GM23338 (cell line): ENCODE results near the gene TTC39B. TPM values are rescaled to one million over a fixed set of nuclear protein-coding genes. Genes with fewer than 3 reads are reported as not detected.

Experiments used
- ATAC-seq: fragments of 200-7000 bp; cut with Tn5 transposase; 3 replicates; pipeline ENCODE4 v1.9.1; 2020
- DNase-seq: peaks from one replicate; pipeline ENCODE4 v3.0.0-alpha.2; 2015; ENCODE audit warnings: low spot score
- H2AFZ ChIP-seq: fragments of 200-600 bp; sonication (generic); 2 replicates; pipeline ENCODE4 v1.8.0; 2016; ENCODE audit warnings: antibody characterized with exemption, mild to moderate bottlenecking, moderate library complexity
- H3F3A ChIP-seq: fragments of 200-600 bp; sonication (generic); replicated peaks from 2 replicates; pipeline ENCODE4 v1.8.0; 2017; ENCODE audit warnings: antibody characterized with exemption, mixed run types, low read depth
- H3K27ac ChIP-seq: fragments of 200-600 bp; sonication (generic); 2 replicates; pipeline ENCODE4 v1.6.1; 2016; ENCODE audit warnings: low read depth
- H3K27me3 ChIP-seq: fragments of 200-600 bp; sonication (generic); 2 replicates; pipeline ENCODE4 v1.8.0; 2016; ENCODE audit warnings: mild to moderate bottlenecking, mixed run types, moderate library complexity; ENCODE audit not compliant: insufficient read depth
- H3K36me3 ChIP-seq: fragments of 200-600 bp; sonication (generic); 2 replicates; pipeline ENCODE4 v1.8.0; 2016; ENCODE audit warnings: mild to moderate bottlenecking; ENCODE audit not compliant: insufficient read depth
- H3K4me1 ChIP-seq: fragments of 200-600 bp; sonication (generic); 2 replicates; pipeline ENCODE4 v1.8.0; 2016; ENCODE audit warnings: mild to moderate bottlenecking, moderate library complexity; ENCODE audit not compliant: insufficient read depth
- H3K4me2 ChIP-seq: fragments of 200-600 bp; sonication (generic); 2 replicates; pipeline ENCODE4 v1.7.1; 2017; ENCODE audit warnings: mixed run types
- H3K4me3 ChIP-seq: fragments of 200-600 bp; sonication (generic); 2 replicates; pipeline ENCODE4 v1.6.1; 2016; ENCODE audit warnings: mixed run types
- H3K79me2 ChIP-seq: fragments of 200-600 bp; sonication (generic); replicated peaks from 2 replicates; pipeline ENCODE4 v1.8.0; 2017; ENCODE audit warnings: mild to moderate bottlenecking; ENCODE audit not compliant: insufficient read depth
- H3K9me2 ChIP-seq: fragments of 200-600 bp; sonication (generic); 2 replicates; pipeline ENCODE4 v1.8.0; 2017; ENCODE audit not compliant: insufficient read depth
- H4K20me1 ChIP-seq: fragments of 200-600 bp; sonication (generic); replicated peaks from 2 replicates; pipeline ENCODE4 v1.8.0; 2017; ENCODE audit warnings: mild to moderate bottlenecking; ENCODE audit not compliant: insufficient read depth
- H3K27ac Mint-ChIP-seq: 2 replicates; pipeline ENCODE4 v1.8.0; 2020; ENCODE audit warnings: inconsistent platforms, mild to moderate bottlenecking, moderate library complexity, mixed read lengths
- H3K27me3 Mint-ChIP-seq: 3 replicates; pipeline ENCODE4 v1.8.0; 2022; ENCODE audit warnings: low read depth, mild to moderate bottlenecking, moderate library complexity, mixed read lengths, inconsistent platforms; ENCODE audit not compliant: insufficient read depth, poor library complexity
- H3K36me3 Mint-ChIP-seq: 3 replicates; pipeline ENCODE4 v1.8.0; 2021; ENCODE audit warnings: low read depth, mild to moderate bottlenecking, inconsistent platforms, moderate library complexity, mixed read lengths
- H3K4me1 Mint-ChIP-seq: 3 replicates; pipeline ENCODE4 v1.8.0; 2020; ENCODE audit warnings: mild to moderate bottlenecking, inconsistent platforms, mixed read lengths
- H3K4me3 Mint-ChIP-seq: 3 replicates; pipeline ENCODE4 v1.8.0; 2021; ENCODE audit warnings: moderate library complexity, mild to moderate bottlenecking, inconsistent platforms, mixed read lengths
- H3K9me3 Mint-ChIP-seq: 3 replicates; pipeline ENCODE4 v1.8.0; 2020; ENCODE audit warnings: moderate library complexity, mild to moderate bottlenecking, inconsistent platforms, mixed read lengths
- CREB1 ChIP-seq: fragments of 250-450 bp; sonication (Bioruptor Pico); IDR thresholded peaks from 2 replicates; pipeline ENCODE4 v1.5.0; 2020; ENCODE audit warnings: low read depth, mild to moderate bottlenecking, moderate library complexity
- EZH2 ChIP-seq: fragments of 200-600 bp; sonication (generic); IDR thresholded peaks from one replicate; pipeline ENCODE4 v1.8.0; 2017; ENCODE audit warnings: antibody characterized with exemption, mild to moderate bottlenecking, low read depth; ENCODE audit not compliant: unreplicated experiment
- EZH2phosphoT487 ChIP-seq: fragments of 200-600 bp; sonication (generic); IDR thresholded peaks from one replicate; pipeline ENCODE4 v1.8.1; 2018; ENCODE audit warnings: antibody characterized with exemption; ENCODE audit not compliant: unreplicated experiment
- JUNB ChIP-seq: IDR thresholded peaks from one replicate; pipeline ENCODE4 v1.6.1; 2016; ENCODE audit warnings: antibody characterized with exemption; ENCODE audit not compliant: unreplicated experiment
- NANOG ChIP-seq: IDR thresholded peaks from 2 replicates; pipeline ENCODE4 v1.6.1; 2016; ENCODE audit warnings: antibody characterized with exemption, borderline replicate concordance
- POLR2AphosphoS5 ChIP-seq: IDR thresholded peaks from 2 replicates; pipeline ENCODE4 v1.6.1; 2016; ENCODE audit warnings: antibody characterized with exemption, low read depth
- STAT1 ChIP-seq: IDR thresholded peaks from one replicate; pipeline ENCODE4 v1.6.1; 2016; ENCODE audit warnings: antibody characterized with exemption; ENCODE audit not compliant: unreplicated experiment
- ZNF114 ChIP-seq: fragments of 250-450 bp; sonication (Bioruptor Pico); IDR thresholded peaks from 2 replicates; pipeline ENCODE4 v1.5.0; 2020; ENCODE audit warnings: mild to moderate bottlenecking, moderate library complexity
- ZNF331 ChIP-seq: fragments of 250-450 bp; sonication (Bioruptor Pico); IDR thresholded peaks from 2 replicates; pipeline ENCODE4 v1.5.0; 2020; ENCODE audit warnings: low read depth, mild to moderate bottlenecking, moderate library complexity
- polyA plus RNA-seq: library from polyadenylated mRNA; unstranded; fragments of >200 nt; fragmentation: Nextera tagmentation; extraction: Ambion mirVana; gene quantifications from 2 replicates; pipeline ENCODE4 v1.2.1, GENCODE V29; 2016
- total RNA-seq: library from RNA; depleted of rRNA; stranded (reverse); fragments of >200 nt; shearing (Covaris generic); gene quantifications from 2 replicates; pipeline ENCODE4 v1.2.3, GENCODE V29; 2014
- TF ChIP-seq, protein P1 (sequence below): IDR thresholded peaks from 2 replicates; pipeline ENCODE4 v1.6.1; 2016; ENCODE audit warnings: antibody characterized with exemption
- TF ChIP-seq, protein P2 (sequence below): fragments of 250-450 bp; sonication (Bioruptor Pico); IDR thresholded peaks from 2 replicates; pipeline ENCODE4 v1.5.0; 2020; ENCODE audit warnings: mild to moderate bottlenecking, moderate library complexity
- TF ChIP-seq, protein P3 (sequence below): IDR thresholded peaks from one replicate; pipeline ENCODE4 v1.6.1; 2018; ENCODE audit warnings: antibody characterized with exemption; ENCODE audit not compliant: unreplicated experiment
- TF ChIP-seq, protein P4 (sequence below), 2 experiments: fragments of 200-600 bp in 1 of 2; sonication (generic) in 1 of 2; conservative IDR thresholded peaks; 2 replicates each; pipeline versions ENCODE4 v1.5.1 to v1.6.1; 2016 to 2017; ENCODE audit warnings: antibody characterized with exemption in 2 of 2, low read depth in 2 of 2, mild to moderate bottlenecking in 2 of 2, moderate library complexity in 1 of 2

TTC39B gene
- total and polyA plus RNA-seq, 2 experiments from 2014 or later, result 2.8 to 11.1 TPM

DNA sequence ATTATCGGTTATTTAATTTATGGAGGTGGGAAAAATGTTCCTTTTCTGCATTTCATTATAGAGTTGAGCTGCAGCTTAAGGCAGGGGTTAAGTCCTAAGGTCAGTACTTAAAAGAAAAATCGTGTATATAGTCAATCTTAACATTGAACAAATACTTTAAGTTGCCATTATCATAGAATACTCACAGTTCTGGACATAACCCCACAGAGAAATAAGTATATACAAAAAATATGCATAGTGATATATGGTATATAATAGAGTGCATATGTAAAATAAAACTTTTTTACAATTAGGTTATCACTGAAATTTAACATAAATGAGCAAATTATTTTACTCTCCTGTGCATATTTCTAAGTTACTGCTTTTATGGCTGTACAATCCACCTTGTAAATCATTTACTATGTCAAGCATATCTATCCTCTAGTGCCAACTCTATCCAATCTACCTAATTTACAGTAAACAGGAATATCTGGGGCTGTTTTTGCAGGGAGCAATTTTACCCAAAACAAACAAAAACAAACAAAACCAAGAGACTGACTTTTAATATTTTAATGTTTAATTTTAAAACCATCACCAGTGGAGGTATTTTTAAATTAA lies 28.8 kb downstream of the TTC39B start:
- H3K36me3 Mint-ChIP-seq, result no peaks in the 10 kb centered on the region
- H3K27me3 ChIP-seq, result no peaks in the 10 kb centered on the region
- H3K4me3 Mint-ChIP-seq, result no peak overlapping the region
- peaks cover 5% of the 10 kb centered on the region; the same call in 1 of the 2 replicates for H3K9me2 ChIP-seq
- no peak for DNase-seq
- no peak overlapping the region for H2AFZ ChIP-seq
- no peak for ATAC-seq
- peaks cover 22% of the 10 kb centered on the region; the same call in 1 of the 2 replicates for H3K4me1 ChIP-seq
- H3K9me3 Mint-ChIP-seq, result no peaks in the 10 kb centered on the region
- H3K4me2 ChIP-seq, result no peak overlapping the region
- H3F3A ChIP-seq, result no peaks in the 10 kb centered on the region
- no peaks in the 10 kb centered on the region for H3K36me3 ChIP-seq
- TF ChIP-seq, protein P1, sequence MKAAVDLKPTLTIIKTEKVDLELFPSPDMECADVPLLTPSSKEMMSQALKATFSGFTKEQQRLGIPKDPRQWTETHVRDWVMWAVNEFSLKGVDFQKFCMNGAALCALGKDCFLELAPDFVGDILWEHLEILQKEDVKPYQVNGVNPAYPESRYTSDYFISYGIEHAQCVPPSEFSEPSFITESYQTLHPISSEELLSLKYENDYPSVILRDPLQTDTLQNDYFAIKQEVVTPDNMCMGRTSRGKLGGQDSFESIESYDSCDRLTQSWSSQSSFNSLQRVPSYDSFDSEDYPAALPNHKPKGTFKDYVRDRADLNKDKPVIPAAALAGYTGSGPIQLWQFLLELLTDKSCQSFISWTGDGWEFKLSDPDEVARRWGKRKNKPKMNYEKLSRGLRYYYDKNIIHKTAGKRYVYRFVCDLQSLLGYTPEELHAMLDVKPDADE, result no peak
- TF ChIP-seq EZH2 (no peak), CREB1 (CRISPR knock-in tag) (no peak), JUNB (no peak), NANOG (no peak), ZNF114 (CRISPR knock-in tag) (no peak), STAT1 (no peak), ZNF331 (CRISPR knock-in tag) (no peak), POLR2AphosphoS5 (no peak), EZH2phosphoT487 (no peak)
- TF ChIP-seq, protein P2, sequence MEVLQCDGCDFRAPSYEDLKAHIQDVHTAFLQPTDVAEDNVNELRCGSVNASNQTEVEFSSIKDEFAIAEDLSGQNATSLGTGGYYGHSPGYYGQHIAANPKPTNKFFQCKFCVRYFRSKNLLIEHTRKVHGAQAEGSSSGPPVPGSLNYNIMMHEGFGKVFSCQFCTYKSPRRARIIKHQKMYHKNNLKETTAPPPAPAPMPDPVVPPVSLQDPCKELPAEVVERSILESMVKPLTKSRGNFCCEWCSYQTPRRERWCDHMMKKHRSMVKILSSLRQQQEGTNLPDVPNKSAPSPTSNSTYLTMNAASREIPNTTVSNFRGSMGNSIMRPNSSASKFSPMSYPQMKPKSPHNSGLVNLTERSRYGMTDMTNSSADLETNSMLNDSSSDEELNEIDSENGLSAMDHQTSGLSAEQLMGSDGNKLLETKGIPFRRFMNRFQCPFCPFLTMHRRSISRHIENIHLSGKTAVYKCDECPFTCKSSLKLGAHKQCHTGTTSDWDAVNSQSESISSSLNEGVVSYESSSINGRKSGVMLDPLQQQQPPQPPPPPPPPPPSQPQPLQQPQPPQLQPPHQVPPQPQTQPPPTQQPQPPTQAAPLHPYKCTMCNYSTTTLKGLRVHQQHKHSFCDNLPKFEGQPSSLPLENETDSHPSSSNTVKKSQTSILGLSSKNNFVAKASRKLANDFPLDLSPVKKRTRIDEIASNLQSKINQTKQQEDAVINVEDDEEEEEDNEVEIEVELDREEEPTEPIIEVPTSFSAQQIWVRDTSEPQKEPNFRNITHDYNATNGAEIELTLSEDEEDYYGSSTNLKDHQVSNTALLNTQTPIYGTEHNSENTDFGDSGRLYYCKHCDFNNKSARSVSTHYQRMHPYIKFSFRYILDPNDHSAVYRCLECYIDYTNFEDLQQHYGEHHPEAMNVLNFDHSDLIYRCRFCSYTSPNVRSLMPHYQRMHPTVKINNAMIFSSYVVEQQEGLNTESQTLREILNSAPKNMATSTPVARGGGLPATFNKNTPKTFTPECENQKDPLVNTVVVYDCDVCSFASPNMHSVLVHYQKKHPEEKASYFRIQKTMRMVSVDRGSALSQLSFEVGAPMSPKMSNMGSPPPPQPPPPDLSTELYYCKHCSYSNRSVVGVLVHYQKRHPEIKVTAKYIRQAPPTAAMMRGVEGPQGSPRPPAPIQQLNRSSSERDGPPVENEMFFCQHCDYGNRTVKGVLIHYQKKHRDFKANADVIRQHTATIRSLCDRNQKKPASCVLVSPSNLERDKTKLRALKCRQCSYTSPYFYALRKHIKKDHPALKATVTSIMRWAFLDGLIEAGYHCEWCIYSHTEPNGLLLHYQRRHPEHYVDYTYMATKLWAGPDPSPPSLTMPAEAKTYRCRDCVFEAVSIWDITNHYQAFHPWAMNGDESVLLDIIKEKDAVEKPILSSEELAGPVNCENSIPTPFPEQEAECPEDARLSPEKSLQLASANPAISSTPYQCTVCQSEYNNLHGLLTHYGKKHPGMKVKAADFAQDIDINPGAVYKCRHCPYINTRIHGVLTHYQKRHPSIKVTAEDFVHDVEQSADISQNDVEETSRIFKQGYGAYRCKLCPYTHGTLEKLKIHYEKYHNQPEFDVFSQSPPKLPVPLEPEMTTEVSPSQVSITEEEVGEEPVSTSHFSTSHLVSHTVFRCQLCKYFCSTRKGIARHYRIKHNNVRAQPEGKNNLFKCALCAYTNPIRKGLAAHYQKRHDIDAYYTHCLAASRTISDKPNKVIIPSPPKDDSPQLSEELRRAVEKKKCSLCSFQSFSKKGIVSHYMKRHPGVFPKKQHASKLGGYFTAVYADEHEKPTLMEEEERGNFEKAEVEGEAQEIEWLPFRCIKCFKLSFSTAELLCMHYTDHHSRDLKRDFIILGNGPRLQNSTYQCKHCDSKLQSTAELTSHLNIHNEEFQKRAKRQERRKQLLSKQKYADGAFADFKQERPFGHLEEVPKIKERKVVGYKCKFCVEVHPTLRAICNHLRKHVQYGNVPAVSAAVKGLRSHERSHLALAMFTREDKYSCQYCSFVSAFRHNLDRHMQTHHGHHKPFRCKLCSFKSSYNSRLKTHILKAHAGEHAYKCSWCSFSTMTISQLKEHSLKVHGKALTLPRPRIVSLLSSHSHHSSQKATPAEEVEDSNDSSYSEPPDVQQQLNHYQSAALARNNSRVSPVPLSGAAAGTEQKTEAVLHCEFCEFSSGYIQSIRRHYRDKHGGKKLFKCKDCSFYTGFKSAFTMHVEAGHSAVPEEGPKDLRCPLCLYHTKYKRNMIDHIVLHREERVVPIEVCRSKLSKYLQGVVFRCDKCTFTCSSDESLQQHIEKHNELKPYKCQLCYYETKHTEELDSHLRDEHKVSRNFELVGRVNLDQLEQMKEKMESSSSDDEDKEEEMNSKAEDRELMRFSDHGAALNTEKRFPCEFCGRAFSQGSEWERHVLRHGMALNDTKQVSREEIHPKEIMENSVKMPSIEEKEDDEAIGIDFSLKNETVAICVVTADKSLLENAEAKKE (CRISPR knock-in tag), result no peak
- TF ChIP-seq, protein P3, sequence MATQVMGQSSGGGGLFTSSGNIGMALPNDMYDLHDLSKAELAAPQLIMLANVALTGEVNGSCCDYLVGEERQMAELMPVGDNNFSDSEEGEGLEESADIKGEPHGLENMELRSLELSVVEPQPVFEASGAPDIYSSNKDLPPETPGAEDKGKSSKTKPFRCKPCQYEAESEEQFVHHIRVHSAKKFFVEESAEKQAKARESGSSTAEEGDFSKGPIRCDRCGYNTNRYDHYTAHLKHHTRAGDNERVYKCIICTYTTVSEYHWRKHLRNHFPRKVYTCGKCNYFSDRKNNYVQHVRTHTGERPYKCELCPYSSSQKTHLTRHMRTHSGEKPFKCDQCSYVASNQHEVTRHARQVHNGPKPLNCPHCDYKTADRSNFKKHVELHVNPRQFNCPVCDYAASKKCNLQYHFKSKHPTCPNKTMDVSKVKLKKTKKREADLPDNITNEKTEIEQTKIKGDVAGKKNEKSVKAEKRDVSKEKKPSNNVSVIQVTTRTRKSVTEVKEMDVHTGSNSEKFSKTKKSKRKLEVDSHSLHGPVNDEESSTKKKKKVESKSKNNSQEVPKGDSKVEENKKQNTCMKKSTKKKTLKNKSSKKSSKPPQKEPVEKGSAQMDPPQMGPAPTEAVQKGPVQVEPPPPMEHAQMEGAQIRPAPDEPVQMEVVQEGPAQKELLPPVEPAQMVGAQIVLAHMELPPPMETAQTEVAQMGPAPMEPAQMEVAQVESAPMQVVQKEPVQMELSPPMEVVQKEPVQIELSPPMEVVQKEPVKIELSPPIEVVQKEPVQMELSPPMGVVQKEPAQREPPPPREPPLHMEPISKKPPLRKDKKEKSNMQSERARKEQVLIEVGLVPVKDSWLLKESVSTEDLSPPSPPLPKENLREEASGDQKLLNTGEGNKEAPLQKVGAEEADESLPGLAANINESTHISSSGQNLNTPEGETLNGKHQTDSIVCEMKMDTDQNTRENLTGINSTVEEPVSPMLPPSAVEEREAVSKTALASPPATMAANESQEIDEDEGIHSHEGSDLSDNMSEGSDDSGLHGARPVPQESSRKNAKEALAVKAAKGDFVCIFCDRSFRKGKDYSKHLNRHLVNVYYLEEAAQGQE, result no peak
- TF ChIP-seq, protein P4, sequence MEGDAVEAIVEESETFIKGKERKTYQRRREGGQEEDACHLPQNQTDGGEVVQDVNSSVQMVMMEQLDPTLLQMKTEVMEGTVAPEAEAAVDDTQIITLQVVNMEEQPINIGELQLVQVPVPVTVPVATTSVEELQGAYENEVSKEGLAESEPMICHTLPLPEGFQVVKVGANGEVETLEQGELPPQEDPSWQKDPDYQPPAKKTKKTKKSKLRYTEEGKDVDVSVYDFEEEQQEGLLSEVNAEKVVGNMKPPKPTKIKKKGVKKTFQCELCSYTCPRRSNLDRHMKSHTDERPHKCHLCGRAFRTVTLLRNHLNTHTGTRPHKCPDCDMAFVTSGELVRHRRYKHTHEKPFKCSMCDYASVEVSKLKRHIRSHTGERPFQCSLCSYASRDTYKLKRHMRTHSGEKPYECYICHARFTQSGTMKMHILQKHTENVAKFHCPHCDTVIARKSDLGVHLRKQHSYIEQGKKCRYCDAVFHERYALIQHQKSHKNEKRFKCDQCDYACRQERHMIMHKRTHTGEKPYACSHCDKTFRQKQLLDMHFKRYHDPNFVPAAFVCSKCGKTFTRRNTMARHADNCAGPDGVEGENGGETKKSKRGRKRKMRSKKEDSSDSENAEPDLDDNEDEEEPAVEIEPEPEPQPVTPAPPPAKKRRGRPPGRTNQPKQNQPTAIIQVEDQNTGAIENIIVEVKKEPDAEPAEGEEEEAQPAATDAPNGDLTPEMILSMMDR (conservative IDR thresholded peaks at IDR 0.05; ENCODE audit: low read depth in 2 of 2), result no peak
- H4K20me1 ChIP-seq, result no peaks in the 10 kb centered on the region
- H3K27ac Mint-ChIP-seq, result no peak overlapping the region
- H3K4me1 Mint-ChIP-seq, result peaks cover 27% of the 10 kb centered on the region
- peaks cover 3% of the 10 kb centered on the region for H3K27me3 Mint-ChIP-seq
- H3K27ac ChIP-seq, result no peak overlapping the region
- no peak overlapping the region for H3K4me3 ChIP-seq
- H3K79me2 ChIP-seq, result peaks cover 22% of the 10 kb centered on the region
